ENCODE results near the gene IL25. TPM values are rescaled to one million over a fixed set of nuclear protein-coding genes. Genes with fewer than 3 reads are reported as not detected.

IL25 gene
- total RNA-seq, 4 donors from 2014 or later = not detected

- no peaks in the 10 kb centered on the region for H3K36me3 ChIP-seq
- no peaks in the 10 kb centered on the region for H3K9me3 ChIP-seq
- WGBS, 2 donors = 39 to 43% methylated on average over 3 of the region's 3 CpGs
- no peak overlapping the region for H3K4me3 ChIP-seq
- H3K27me3 ChIP-seq = peaks cover 0 to 32% (median 0%) of the 10 kb centered on the region in 4 donors
- intact Hi-C loops (cut with DNase I) = loop anchor here (2.0 kb wide), 1 partner anchor 55 kb away; no protein-coding TSS in a partner anchor
- peaks cover 0 to 12% (median 0%) of the 10 kb centered on the region in 3 donors for H3K4me1 ChIP-seq
- TF ChIP-seq POLR2A (IDR thresholded peaks at IDR 0.05) (no peak), CTCF (IDR thresholded peaks at IDR 0.05) (no peak)
- no peak overlapping the region for H3K27ac ChIP-seq
- no peak for DNase-seq
These were observed 9.3 kb downstream of the IL25 start for GRCh38 chr14:23381871-23382270.

- DNase-seq = no peak
- Histone ChIP-seq H3K4me3 (no peak overlapping the region), H3K27me3 (peaks cover 0 to 32% (median 0%) of the 10 kb centered on the region in 4 donors), H3K9me3 (no peaks in the 10 kb centered on the region), H3K36me3 (no peaks in the 10 kb centered on the region), H3K4me1 (peaks cover 0 to 10% (median 0%) of the 10 kb centered on the region in 3 donors), H3K27ac (no peak overlapping the region)
- intact Hi-C loops (cut with DNase I) = no loop called here
- no peak for TF ChIP-seq CTCF (IDR thresholded peaks at IDR 0.05)
- TF ChIP-seq POLR2A (IDR thresholded peaks at IDR 0.05) = no peak
- 40 to 87% methylated on average over 1 to 3 of the region's 6 CpGs for WGBS, 2 donors
These were observed 9.7 kb downstream of the IL25 start for GRCh38 chr14:23382276-23382675.

- H3K36me3 ChIP-seq = no peaks in the 10 kb centered on the region
- intact Hi-C loops (cut with DNase I) = no loop called here
- DNase-seq = no peak
- H3K9me3 ChIP-seq = no peaks in the 10 kb centered on the region
- peaks cover 0 to 32% (median 0%) of the 10 kb centered on the region in 4 donors for H3K27me3 ChIP-seq
- H3K4me3 ChIP-seq = no peak overlapping the region
- WGBS, 2 donors = 64 to 67% methylated on average over 10 of the region's 10 CpGs
- peaks cover 0 to 10% (median 0%) of the 10 kb centered on the region in 3 donors for H3K4me1 ChIP-seq
- no peak overlapping the region for H3K27ac ChIP-seq
- TF ChIP-seq POLR2A (IDR thresholded peaks at IDR 0.05) (no peak), CTCF (IDR thresholded peaks at IDR 0.05) (no peak)
These were observed 10.3 kb downstream of the IL25 start for GRCh38 chr14:23382731-23383440.

- DNase-seq = no peak
- intact Hi-C loops (cut with DNase I) = no loop called here
- Histone ChIP-seq H3K4me1 (peaks cover 0 to 9% (median 0%) of the 10 kb centered on the region in 3 donors), H3K36me3 (no peaks in the 10 kb centered on the region), H3K27me3 (peaks cover 0 to 37% (median 0%) of the 10 kb centered on the region in 4 donors), H3K27ac (no peak overlapping the region), H3K4me3 (no peak overlapping the region), H3K9me3 (no peaks in the 10 kb centered on the region)
- WGBS, 2 donors = 79 to 83% methylated on average over 25 to 26 of the region's 29 CpGs
- TF ChIP-seq CTCF (IDR thresholded peaks at IDR 0.05) (no peak), POLR2A (IDR thresholded peaks at IDR 0.05) (no peak)
These were observed 11.9 kb downstream of the IL25 start for GRCh38 chr14:23384364-23385080.

GRCh38 chr14:23385244-23385641 is 12.6 kb downstream of the IL25 start:
- no peak for TF ChIP-seq POLR2A (IDR thresholded peaks at IDR 0.05)
- no peak for TF ChIP-seq CTCF (IDR thresholded peaks at IDR 0.05)
- 76 to 82% methylated on average over 2 of the region's 2 CpGs for WGBS, 2 donors
- Histone ChIP-seq H3K9me3 (no peaks in the 10 kb centered on the region), H3K36me3 (no peaks in the 10 kb centered on the region), H3K27me3 (peaks cover 0 to 30% (median 0%) of the 10 kb centered on the region in 4 donors), H3K27ac (no peak overlapping the region), H3K4me1 (peaks cover 0 to 2% (median 0%) of the 10 kb centered on the region in 3 donors), H3K4me3 (no peak overlapping the region)
- no peak for DNase-seq
- intact Hi-C loops (cut with DNase I) = no loop called here
